Neural progenitor cell (in vitro differentiated cells): ENCODE measurements around the gene CHRNA1. TPM values are rescaled to one million over a fixed set of nuclear protein-coding genes. Genes with fewer than 3 reads are reported as not detected.

Experiments used
- DNase-seq: peaks from one replicate; pipeline ENCODE4 v3.0.0-alpha.2; 2016; ENCODE audit warnings: low spot score
- H2AFZ ChIP-seq: fragments of 200-600 bp; sonication (generic); replicated peaks from 2 replicates; pipeline ENCODE4 v1.6.1; 2016; ENCODE audit warnings: antibody characterized with exemption
- H3F3A ChIP-seq: fragments of 200-600 bp; sonication (generic); 2 replicates; pipeline ENCODE4 v1.6.1; 2016; ENCODE audit warnings: antibody characterized with exemption, low read depth
- H3K27ac ChIP-seq: fragments of 200-600 bp; sonication (generic); 2 replicates; pipeline ENCODE4 v1.5.1; 2016; ENCODE audit warnings: mild to moderate bottlenecking
- H3K27me3 ChIP-seq: fragments of 200-600 bp; sonication (generic); 2 replicates; pipeline ENCODE4 v1.6.1; 2016; ENCODE audit warnings: mild to moderate bottlenecking, moderate library complexity
- H3K36me3 ChIP-seq: fragments of 200-600 bp; sonication (generic); 2 replicates; pipeline ENCODE4 v1.5.1; 2016
- H3K4me1 ChIP-seq: fragments of 200-600 bp; sonication (generic); 2 replicates; pipeline ENCODE4 v1.6.1; 2016; ENCODE audit warnings: mixed run types
- H3K4me2 ChIP-seq: fragments of 200-600 bp; sonication (generic); 2 replicates; pipeline ENCODE4 v1.6.1; 2016
- H3K4me3 ChIP-seq: fragments of 200-600 bp; sonication (generic); 2 replicates; pipeline ENCODE4 v1.5.1; 2016
- H3K79me2 ChIP-seq: fragments of 200-600 bp; sonication (generic); 2 replicates; pipeline ENCODE4 v1.6.1; 2016; ENCODE audit warnings: low read depth
- H3K9ac ChIP-seq: fragments of 200-600 bp; sonication (generic); 2 replicates; pipeline ENCODE4 v1.6.1; 2016
- H3K9me3 ChIP-seq: fragments of 200-600 bp; sonication (generic); 2 replicates; pipeline ENCODE4 v1.5.1; 2016; ENCODE audit warnings: low read depth
- H4K20me1 ChIP-seq: fragments of 200-600 bp; sonication (generic); 2 replicates; pipeline ENCODE4 v1.6.1; 2016; ENCODE audit warnings: low read depth
- H3K27ac Mint-ChIP-seq: 3 replicates; pipeline ENCODE4 v1.8.0; 2021; ENCODE audit warnings: mixed read lengths
- H3K27me3 Mint-ChIP-seq: 2 replicates; pipeline ENCODE4 v1.8.0; 2022; ENCODE audit warnings: low read depth, mild to moderate bottlenecking, inconsistent platforms, moderate library complexity, mixed read lengths; ENCODE audit not compliant: insufficient read depth
- H3K36me3 Mint-ChIP-seq: 3 replicates; pipeline ENCODE4 v1.8.0; 2021; ENCODE audit warnings: mixed read lengths
- H3K4me1 Mint-ChIP-seq: 3 replicates; pipeline ENCODE4 v1.8.0; 2021; ENCODE audit warnings: mixed read lengths
- H3K4me3 Mint-ChIP-seq: 3 replicates; pipeline ENCODE4 v1.8.0; 2021; ENCODE audit warnings: mild to moderate bottlenecking, moderate library complexity, mixed read lengths
- H3K9me3 Mint-ChIP-seq: 3 replicates; pipeline ENCODE4 v1.8.0; 2020; ENCODE audit warnings: mixed read lengths
- EZH2 ChIP-seq: fragments of 200-600 bp; sonication (generic); IDR thresholded peaks from 2 replicates; pipeline ENCODE4 v1.6.1; 2017; ENCODE audit warnings: antibody characterized with exemption, mild to moderate bottlenecking, moderate library complexity
- EZH2phosphoT487 ChIP-seq: fragments of 200-600 bp; sonication (generic); IDR thresholded peaks from 2 replicates; pipeline ENCODE4 v1.6.1; 2017; ENCODE audit warnings: antibody characterized with exemption
- total RNA-seq: library from RNA; depleted of rRNA; stranded (reverse); fragments of >200 nt; gene quantifications from 2 replicates; pipeline ENCODE4 v1.2.3, GENCODE V29; 2015; ENCODE audit warnings: low replicate concordance
- TF ChIP-seq, protein P1 (sequence below): fragments of 200-600 bp; sonication (generic); IDR thresholded peaks from 2 replicates; pipeline ENCODE4 v1.5.1; 2017; ENCODE audit warnings: antibody characterized with exemption, mild to moderate bottlenecking

CHRNA1 gene
- total RNA-seq, result 0.11 TPM in 1 of 2 replicates, not detected in the other

DNA sequence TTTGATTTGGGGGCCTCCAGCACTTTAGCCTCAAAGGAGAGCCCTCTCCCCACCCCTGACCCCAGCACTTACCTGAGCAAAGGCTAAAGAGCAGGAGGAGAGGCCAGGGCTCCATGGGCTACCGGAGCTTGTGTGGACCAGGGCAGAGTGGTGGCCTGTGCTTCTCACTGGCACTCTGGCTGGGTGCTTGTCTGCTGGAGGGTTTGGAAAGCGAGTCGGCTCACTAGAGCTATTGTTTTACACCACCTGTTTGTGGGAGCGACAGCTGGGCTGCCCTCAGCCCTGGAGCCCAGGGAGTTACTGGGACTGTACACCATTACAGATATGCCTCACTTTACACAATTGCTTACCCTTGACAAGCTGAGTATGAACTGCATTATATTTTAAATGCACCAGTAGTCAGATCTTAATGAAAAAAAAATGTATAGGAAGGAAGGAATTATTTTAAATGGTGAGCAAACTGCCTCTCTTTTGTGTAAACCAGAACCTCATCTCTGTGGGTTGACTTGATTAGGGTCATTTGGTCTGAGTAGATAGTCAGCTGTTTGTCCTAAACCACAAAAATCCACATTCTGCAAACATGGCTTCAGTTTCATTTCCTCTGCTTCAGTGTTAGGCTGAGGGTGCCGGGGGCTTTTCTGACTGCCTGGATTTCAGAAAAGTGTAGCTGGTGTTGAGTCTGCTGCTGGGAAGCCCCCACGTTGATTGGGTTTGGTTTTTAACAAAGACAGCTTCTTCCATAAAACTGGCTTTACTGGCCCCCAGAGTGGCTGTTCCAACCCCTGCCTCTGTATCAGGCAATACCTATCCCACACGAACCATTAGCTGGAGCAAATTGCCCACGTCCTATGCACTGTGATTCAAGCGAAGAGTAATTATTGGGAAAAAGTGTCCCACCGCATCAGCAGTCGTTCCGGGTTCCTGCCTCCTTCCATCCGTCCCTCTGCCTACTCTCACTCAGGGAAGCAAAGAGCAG is at the start of gene CHRNA1:
Gene CHRNA1 (minus strand): TSS at position 193 of the 976 bp plus-strand sequence. CDS start 78 bp downstream, at position 115.
- H3K9me3 Mint-ChIP-seq, result no peaks in the 10 kb centered on the region
- no peak for DNase-seq
- Histone ChIP-seq H3K36me3 (no peaks in the 10 kb centered on the region), H3F3A (peaks cover 15% of the 10 kb centered on the region), H3K27me3 (no peaks in the 10 kb centered on the region), H3K27ac (no peak within 1 kb of the TSS), H3K9me3 (no peaks in the 10 kb centered on the region), H2AFZ (peak within 1 kb of the TSS; percentile 78), H3K4me2 (no peak within 1 kb of the TSS), H3K79me2 (no peaks in the 10 kb centered on the region), H3K4me1 (peaks cover 14% of the 10 kb centered on the region), H4K20me1 (no peaks in the 10 kb centered on the region), H3K4me3 (no peak within 1 kb of the TSS), H3K9ac (no peak within 1 kb of the TSS)
- no peaks in the 10 kb centered on the region for H3K36me3 Mint-ChIP-seq
- peaks cover 10% of the 10 kb centered on the region for H3K27me3 Mint-ChIP-seq
- TF ChIP-seq, protein P1, sequence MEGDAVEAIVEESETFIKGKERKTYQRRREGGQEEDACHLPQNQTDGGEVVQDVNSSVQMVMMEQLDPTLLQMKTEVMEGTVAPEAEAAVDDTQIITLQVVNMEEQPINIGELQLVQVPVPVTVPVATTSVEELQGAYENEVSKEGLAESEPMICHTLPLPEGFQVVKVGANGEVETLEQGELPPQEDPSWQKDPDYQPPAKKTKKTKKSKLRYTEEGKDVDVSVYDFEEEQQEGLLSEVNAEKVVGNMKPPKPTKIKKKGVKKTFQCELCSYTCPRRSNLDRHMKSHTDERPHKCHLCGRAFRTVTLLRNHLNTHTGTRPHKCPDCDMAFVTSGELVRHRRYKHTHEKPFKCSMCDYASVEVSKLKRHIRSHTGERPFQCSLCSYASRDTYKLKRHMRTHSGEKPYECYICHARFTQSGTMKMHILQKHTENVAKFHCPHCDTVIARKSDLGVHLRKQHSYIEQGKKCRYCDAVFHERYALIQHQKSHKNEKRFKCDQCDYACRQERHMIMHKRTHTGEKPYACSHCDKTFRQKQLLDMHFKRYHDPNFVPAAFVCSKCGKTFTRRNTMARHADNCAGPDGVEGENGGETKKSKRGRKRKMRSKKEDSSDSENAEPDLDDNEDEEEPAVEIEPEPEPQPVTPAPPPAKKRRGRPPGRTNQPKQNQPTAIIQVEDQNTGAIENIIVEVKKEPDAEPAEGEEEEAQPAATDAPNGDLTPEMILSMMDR, result no peak
- TF ChIP-seq EZH2phosphoT487 (no peak), EZH2 (no peak)
- no peak within 1 kb of the TSS for H3K27ac Mint-ChIP-seq
- peaks cover 22% of the 10 kb centered on the region for H3K4me1 Mint-ChIP-seq
- H3K4me3 Mint-ChIP-seq, result no peak within 1 kb of the TSS

GRCh38 chr2:174812037-174812436 is 47.8 kb upstream of the CHRNA1 start:
- H3K4me3 Mint-ChIP-seq, result no peak overlapping the region
- H3K79me2 ChIP-seq, result no peaks in the 10 kb centered on the region
- H3K4me1 ChIP-seq, result no peaks in the 10 kb centered on the region
- TF ChIP-seq, protein P1, result no peak
- no peak for TF ChIP-seq EZH2phosphoT487
- TF ChIP-seq EZH2, result no peak
- H3K9me3 ChIP-seq, result no peaks in the 10 kb centered on the region
- H3K27ac Mint-ChIP-seq, result no peak overlapping the region
- H3K36me3 ChIP-seq, result peaks cover 19% of the 10 kb centered on the region
- DNase-seq, result no peak
- no peak overlapping the region for H2AFZ ChIP-seq
- H3K36me3 Mint-ChIP-seq, result peaks cover 20% of the 10 kb centered on the region
- H3K4me3 ChIP-seq, result no peak overlapping the region
- H3K27ac ChIP-seq, result no peak overlapping the region
- H3K4me1 Mint-ChIP-seq, result no peaks in the 10 kb centered on the region
- H4K20me1 ChIP-seq, result no peaks in the 10 kb centered on the region
- no peaks in the 10 kb centered on the region for H3K27me3 ChIP-seq
- peaks cover 3% of the 10 kb centered on the region for H3K27me3 Mint-ChIP-seq
- H3K9ac ChIP-seq, result no peak overlapping the region
- H3K4me2 ChIP-seq, result no peak overlapping the region
- peaks cover 4% of the 10 kb centered on the region for H3F3A ChIP-seq
- H3K9me3 Mint-ChIP-seq, result no peaks in the 10 kb centered on the region

DNA sequence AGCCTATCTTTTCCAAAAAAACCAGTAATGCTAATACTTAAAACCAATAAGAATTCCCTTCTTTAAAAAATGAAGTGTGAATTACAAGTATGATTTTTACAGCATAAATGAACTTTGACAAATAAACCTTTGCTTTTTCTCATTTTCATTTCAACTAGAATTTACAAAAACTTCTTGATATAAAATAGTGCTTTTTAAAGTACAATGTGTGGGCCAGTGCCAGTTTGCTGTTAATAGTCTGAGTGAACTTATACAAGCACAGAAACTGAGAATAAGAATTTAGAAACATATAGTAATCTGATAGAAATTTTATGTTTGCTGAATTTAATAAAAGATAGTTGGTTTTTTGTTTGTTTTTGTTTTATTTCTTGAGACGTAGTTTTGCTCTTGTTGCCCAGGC is 43.7 kb upstream of the CHRNA1 start:
- Histone ChIP-seq H3K79me2 (no peaks in the 10 kb centered on the region), H3K36me3 (peaks cover 19% of the 10 kb centered on the region), H3K4me2 (no peak overlapping the region), H3K4me1 (no peaks in the 10 kb centered on the region), H3K9me3 (no peaks in the 10 kb centered on the region), H3K27ac (no peak overlapping the region), H3K9ac (no peak overlapping the region), H3K27me3 (no peaks in the 10 kb centered on the region), H3K4me3 (no peak overlapping the region), H2AFZ (no peak overlapping the region), H3F3A (peaks cover 4% of the 10 kb centered on the region), H4K20me1 (no peaks in the 10 kb centered on the region)
- Mint-ChIP-seq H3K9me3 (no peaks in the 10 kb centered on the region), H3K4me3 (no peak overlapping the region), H3K27me3 (no peaks in the 10 kb centered on the region), H3K36me3 (peaks cover 31% of the 10 kb centered on the region), H3K27ac (no peak overlapping the region), H3K4me1 (no peaks in the 10 kb centered on the region)
- no peak for DNase-seq
- no peak for TF ChIP-seq EZH2
- no peak for TF ChIP-seq EZH2phosphoT487
- TF ChIP-seq, protein P1, result no peak
